Measurements from ENCODE around the gene LRRC47.

The LRRC47 gene

DNA sequence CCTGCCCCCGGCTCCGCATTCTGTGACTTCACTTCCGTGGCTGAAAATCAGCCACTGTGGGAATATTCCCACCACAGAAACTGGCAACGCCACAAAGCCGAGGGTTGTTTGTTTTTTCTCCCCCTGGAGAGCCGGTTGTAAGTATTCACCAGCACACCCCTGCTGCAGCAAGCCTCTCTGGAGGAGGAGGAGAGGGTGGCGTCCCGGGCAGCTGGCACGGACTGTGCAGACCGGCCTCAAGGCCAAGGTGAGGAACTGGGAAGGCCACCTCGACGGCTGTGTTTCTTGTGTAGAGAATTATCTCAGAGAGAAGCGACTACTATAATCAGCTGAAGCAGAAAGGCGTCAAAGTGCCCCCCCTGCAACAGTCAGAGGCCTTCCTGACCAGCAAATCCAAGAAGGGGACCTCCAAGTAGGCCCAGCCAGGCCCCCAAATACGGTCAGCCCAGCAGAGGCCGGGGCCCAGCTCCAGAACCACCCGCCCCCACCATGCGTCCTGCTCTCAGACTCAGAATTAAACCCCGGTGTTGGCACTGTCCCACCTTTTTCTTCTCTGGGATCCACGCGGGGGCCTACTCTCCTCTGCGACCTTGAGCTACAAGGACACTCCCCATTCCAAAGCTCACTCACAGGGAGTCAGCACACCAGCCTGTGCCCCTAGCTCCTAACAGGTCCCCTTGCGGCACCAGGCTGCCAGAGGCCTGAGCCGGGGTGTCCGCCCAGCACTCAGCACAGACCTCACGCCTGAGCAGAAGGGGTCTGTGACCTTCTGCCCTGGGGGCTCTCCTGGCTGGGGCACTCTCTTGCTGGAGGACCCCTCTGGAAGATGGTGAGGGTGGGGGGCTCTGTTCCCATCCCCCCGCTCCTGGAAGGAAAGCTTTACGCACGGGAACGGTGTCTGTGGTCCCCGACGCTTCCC lies 24.9 kb downstream of the LRRC47 start:
- in situ Hi-C loops (cut with HindIII; ENCODE audit: low pct_unique_long_range_greater_than_20kb, low sequenced_read_pairs), result no loop called here
- no peak for TF ChIP-seq JUND (IDR thresholded peaks at IDR 0.05; ENCODE audit: low read depth)
- no peak for DNase-seq (ENCODE audit: low read depth in 1 of 2, low spot score in 1 of 2)

GRCh38 chr1:3770047-3770765 lies 26.1 kb downstream of the LRRC47 start:
- in situ Hi-C loops (cut with HindIII; ENCODE audit: low pct_unique_long_range_greater_than_20kb, low sequenced_read_pairs), result no loop called here
- no peak for TF ChIP-seq JUND (IDR thresholded peaks at IDR 0.05; ENCODE audit: low read depth)

GRCh38 chr1:3768811-3769390 lies 27.4 kb downstream of the LRRC47 start:
- no peak for DNase-seq (ENCODE audit: low read depth in 1 of 2, low spot score in 1 of 2)
- in situ Hi-C loops (cut with HindIII; ENCODE audit: low pct_unique_long_range_greater_than_20kb, low sequenced_read_pairs), result no loop called here
- no peak for TF ChIP-seq JUND (IDR thresholded peaks at IDR 0.05; ENCODE audit: low read depth)

More at GRCh38 chr1:3770047-3770765, 26.1 kb downstream of the LRRC47 start:
- no peak for DNase-seq (ENCODE audit: low read depth in 1 of 2, low spot score in 1 of 2)

DNA sequence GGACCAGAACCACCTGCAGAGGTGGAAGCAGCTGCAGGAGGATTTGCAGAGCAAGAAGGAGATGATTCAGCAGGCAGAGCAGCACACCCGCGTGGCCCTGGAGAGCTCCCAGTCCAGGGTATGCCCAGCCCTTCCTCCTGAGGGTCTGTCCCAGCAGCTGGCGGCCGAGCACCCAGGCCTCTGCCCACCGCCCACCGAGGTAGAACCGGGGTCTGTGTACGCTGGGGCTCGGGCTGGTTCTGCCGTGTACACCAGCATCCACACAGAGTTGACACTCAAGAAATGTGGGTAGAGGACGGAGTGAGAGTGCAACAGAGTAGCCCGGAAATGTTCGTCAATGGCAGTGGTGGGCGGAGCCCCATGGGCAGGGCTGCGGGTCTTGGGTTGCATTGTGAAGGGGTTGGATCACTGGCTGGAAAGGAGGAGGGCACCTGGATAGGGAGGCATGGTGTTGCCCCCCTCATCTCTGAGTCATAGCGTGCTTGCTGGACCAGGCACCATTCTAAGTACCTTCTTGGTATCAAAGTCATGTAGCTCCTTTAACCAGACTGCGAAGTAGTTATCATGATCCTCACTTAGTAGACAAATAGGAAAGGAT lies 28.9 kb downstream of the LRRC47 start:
- in situ Hi-C loops (cut with HindIII; ENCODE audit: low pct_unique_long_range_greater_than_20kb, low sequenced_read_pairs), result no loop called here
- DNase-seq (ENCODE audit: low read depth in 1 of 2, low spot score in 1 of 2), result no peak
- no peak for TF ChIP-seq JUND (IDR thresholded peaks at IDR 0.05; ENCODE audit: low read depth)

GRCh38 chr1:3763351-3764125 lies 32.8 kb downstream of the LRRC47 start:
- in situ Hi-C loops (cut with HindIII; ENCODE audit: low pct_unique_long_range_greater_than_20kb, low sequenced_read_pairs), result no loop called here
- no peak for TF ChIP-seq JUND (IDR thresholded peaks at IDR 0.05; ENCODE audit: low read depth)
- DNase-seq (ENCODE audit: low read depth in 1 of 2, low spot score in 1 of 2), result no peak

- no peak for TF ChIP-seq JUND (IDR thresholded peaks at IDR 0.05; ENCODE audit: low read depth)
- DNase-seq (ENCODE audit: low read depth in 1 of 2, low spot score in 1 of 2), result no peak
- in situ Hi-C loops (cut with HindIII; ENCODE audit: low pct_unique_long_range_greater_than_20kb, low sequenced_read_pairs), result no loop called here
Observed at GRCh38 chr1:3762873-3763228, 33.4 kb downstream of the LRRC47 start.

- DNase-seq (ENCODE audit: low read depth in 1 of 2, low spot score in 1 of 2), result no peak
- in situ Hi-C loops (cut with HindIII; ENCODE audit: low pct_unique_long_range_greater_than_20kb, low sequenced_read_pairs), result no loop called here
- no peak for TF ChIP-seq JUND (IDR thresholded peaks at IDR 0.05; ENCODE audit: low read depth)
Observed at GRCh38 chr1:3762151-3762872, 34.0 kb downstream of the LRRC47 start.

- in situ Hi-C loops (cut with HindIII; ENCODE audit: low pct_unique_long_range_greater_than_20kb, low sequenced_read_pairs), result no loop called here
- no peak for DNase-seq (ENCODE audit: low read depth in 1 of 2, low spot score in 1 of 2)
- no peak for TF ChIP-seq JUND (IDR thresholded peaks at IDR 0.05; ENCODE audit: low read depth)
Observed at GRCh38 chr1:3761296-3762010, 34.8 kb downstream of the LRRC47 start.

DNA sequence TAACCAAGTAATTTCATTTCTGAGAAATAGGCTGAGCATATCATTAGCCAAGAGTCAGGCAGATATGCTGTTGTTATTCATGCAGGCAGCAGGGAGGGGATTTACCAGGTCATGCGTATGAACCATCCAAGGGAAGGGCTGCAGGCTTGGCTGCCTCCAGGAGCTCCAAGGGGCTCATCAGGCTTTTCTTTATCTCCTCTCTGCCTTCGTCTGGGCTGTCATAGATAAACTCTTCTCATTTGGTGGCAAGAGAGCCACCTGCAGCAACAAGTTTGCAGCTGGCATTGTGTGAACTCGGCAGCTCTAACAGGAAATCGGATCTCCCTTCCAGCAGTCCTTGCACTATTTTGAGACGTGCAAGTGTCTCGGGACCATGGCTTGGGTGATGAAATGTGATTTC lies 36.5 kb downstream of the LRRC47 start:
- no peak for TF ChIP-seq JUND (IDR thresholded peaks at IDR 0.05; ENCODE audit: low read depth)
- DNase-seq (ENCODE audit: low read depth in 1 of 2, low spot score in 1 of 2), result no peak
- in situ Hi-C loops (cut with HindIII; ENCODE audit: low pct_unique_long_range_greater_than_20kb, low sequenced_read_pairs), result no loop called here

GRCh38 chr1:3759164-3759563 lies 37.1 kb downstream of the LRRC47 start:
- DNase-seq (ENCODE audit: low read depth in 1 of 2, low spot score in 1 of 2), result no peak
- in situ Hi-C loops (cut with HindIII; ENCODE audit: low pct_unique_long_range_greater_than_20kb, low sequenced_read_pairs), result no loop called here
- no peak for TF ChIP-seq JUND (IDR thresholded peaks at IDR 0.05; ENCODE audit: low read depth)

DNA sequence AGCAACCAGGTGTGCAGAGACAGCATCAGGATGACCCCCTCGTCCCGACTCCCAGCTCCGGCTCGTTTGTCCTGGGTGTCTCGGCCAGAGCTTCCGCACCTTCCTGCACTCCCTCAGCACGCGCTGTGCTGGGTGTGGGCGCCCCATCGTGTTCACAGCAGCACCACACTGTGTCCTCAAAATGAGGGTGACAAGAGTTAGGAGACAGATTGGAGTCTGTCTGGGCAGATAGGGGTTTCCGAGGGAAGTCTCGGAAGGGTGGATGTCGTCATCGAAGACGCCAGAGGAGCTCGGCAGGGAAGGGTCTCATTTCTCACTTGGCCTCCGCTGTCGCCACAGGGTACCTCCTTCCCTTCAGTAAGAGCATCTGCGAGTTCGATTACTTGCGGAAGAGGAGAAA lies 39.9 kb downstream of the LRRC47 start:
- in situ Hi-C loops (cut with HindIII; ENCODE audit: low pct_unique_long_range_greater_than_20kb, low sequenced_read_pairs), result no loop called here
- no peak for TF ChIP-seq JUND (IDR thresholded peaks at IDR 0.05; ENCODE audit: low read depth)
- DNase-seq (ENCODE audit: low read depth in 1 of 2, low spot score in 1 of 2), result no peak
